Suppressor macrophage treated with lipopolysaccharide for 4 hours (primary cell): Measurements from ENCODE around the gene EIF2B2.
A peak's percentile ranks its signal among the peaks of the same experiment; 100 is the strongest.

Source experiments
- DNase-seq: peaks from one replicate; pipeline ENCODE4 v3.0.0-alpha.2; 2020

Gene EIF2B2

DNA sequence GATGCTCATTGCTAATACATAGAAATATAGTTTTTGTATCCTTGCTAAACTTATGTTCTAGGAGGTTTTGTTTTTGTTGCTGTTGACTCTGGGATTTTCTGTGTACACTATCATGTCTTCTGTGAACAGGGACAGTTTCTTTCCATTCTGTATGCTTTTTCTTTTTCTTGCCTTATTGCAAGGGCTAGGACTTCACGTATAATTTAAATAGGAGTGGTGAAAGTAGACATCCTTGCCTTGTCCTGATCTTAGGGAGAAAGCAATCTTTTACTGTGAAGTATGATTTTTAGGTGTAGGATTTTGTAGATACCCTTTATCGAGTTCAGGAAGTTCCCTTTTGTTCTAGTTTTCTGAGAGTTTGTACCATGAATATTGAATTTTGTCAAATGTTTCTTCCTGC is 1.5 kb upstream of the EIF2B2 start:
- no peak for DNase-seq

DNA sequence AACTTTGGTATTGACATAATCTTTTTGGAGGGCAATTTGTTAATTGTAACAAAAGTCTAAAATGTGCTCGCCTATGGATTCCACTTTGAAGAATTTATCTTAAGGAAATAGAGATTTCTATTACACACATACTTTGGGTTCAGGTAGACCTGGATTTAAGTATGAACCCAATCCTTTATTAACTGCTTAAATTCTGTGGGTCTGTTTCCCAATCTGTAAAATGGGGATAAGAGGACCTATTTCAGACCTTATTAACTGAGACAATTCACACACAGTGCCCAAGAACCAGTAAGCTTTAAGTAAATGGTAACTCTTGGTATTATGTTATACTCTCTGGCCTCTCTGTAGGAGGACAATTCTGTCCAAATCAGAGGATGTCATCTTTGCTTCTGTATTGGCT is 822 bp upstream of the EIF2B2 start:
- DNase-seq, result no peak

DNA sequence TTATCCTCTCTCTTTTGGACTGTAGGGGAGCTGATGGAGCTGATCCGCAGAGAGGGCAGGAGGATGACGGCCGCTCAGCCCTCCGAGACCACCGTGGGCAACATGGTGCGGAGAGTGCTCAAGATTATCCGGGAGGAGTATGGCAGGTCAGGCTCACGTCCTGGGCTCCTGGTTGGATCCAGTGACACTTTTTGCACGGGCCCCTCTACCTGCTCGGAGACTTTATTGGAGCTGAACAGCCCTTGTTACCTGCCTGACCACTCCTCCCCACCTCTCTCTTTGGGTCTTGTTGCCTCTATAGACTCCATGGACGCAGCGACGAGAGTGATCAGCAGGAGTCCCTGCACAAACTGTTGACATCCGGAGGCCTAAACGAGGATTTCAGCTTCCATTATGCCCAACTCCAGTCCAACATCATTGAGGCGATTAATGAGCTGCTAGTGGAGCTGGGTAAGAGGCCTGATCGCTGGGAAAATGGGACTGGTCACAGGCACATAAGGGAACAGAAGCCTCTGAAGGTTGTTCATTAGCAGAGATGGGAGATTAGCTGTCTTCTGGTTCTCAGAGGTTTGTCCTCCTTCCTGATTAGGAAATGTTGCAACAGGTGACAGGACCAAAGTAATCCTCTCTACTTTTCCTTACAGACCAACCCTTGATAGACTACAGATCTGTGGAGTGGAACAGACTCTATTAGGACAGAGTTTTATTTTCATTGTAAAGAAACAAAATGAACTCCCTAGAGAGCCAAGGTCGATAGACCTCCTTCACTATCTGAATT is 718 bp downstream of the EIF2B2 start:
- DNase-seq, result no peak

DNA sequence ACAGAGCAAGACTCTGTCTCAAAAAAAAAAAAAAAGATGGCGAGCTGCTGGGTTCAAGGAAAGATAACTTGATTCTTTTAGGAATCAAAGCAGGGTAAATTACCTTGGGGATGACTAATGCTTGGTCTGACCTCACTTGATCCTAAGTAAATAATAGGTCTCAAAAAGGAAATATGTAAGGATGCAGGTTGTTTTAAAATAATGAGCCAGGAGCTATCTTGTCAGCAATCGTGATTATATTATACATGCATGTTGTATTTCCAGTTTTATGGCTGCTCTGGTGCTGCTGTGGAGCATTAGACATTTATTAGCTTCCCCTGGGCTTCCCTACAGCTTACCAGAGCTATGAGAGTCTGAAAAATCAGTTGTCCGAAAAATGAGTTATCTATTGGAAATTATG is 2.6 kb downstream of the EIF2B2 start:
- no peak for DNase-seq

DNA sequence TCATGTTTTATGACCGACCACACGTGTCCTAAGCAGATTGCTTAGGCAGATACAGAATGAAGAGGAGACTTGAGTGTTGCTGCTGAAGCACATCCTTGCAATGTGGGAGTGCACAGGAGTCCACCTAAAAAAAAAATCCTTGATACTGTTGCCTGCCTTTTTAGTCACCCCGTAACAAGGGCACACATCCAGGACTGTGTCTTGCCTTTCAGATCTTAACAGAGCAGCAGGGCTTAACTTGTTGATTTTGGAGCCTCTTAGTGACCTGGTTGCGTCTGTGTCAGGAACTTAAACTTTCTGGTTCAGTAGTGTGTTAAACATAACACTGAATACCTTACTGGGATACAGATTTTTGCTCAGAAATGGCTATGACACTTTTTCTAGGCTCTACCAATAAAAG is 6.5 kb downstream of the EIF2B2 start:
- no peak for DNase-seq

DNA sequence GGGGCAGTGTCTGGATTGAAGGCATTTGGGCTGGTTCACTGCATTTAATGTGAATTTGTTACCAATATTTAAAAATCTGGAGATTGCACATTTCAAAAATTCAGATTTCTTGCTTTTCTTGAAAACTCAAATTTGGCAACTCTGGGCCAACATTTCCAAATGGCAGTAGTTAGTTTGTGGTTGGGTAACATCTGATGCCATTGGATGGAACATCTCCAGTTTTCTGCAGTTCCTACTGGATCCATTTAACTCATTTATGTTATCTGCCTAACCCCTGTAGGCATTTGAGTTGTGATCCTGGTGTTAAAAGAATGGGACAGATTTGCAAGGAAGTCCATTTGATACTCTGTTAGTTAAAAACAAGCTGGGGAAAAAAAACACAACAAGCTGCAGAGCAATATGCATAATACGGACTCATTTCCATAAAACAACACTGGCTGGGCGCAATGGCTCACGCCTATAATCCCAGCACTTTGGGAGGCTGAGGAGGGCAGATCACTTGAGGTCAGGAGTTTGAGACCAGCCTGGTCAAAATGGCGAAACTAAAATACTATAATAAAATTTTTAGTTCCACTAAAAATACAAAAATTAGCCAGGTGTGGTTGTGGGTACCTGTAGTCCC is 7.9 kb downstream of the EIF2B2 start:
- no peak for DNase-seq

DNA sequence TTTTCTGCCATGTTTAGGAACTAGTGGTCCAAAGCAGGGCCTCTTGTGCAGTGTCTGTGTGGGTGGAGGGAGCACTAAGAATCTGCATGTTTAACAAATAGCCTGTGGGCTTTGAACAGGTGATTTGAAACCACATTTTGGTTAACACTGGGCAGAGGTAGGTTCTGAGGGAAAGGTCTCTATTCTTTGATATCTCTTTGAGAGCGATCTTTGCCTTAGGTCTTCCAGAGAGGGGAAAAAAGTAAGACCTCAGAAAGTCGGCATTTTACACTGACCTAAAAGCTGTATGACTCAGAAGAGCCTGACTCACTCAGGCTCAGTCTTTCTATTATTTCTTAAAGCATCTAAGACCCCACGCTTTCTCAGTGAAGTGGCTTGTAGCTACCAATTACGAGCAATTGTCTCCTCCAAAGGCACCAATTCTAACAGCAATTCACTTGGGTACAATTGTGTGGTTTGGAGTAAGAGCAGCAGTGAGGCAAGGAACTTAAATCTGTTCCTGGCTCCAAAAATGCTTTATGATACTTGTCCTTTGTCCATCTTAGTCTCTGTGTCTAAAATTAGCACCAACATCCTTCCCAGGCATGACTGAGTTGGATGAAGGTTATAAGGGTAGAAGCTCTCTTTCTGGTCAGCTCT is 8.8 kb downstream of the EIF2B2 start:
- DNase-seq, result no peak

DNA sequence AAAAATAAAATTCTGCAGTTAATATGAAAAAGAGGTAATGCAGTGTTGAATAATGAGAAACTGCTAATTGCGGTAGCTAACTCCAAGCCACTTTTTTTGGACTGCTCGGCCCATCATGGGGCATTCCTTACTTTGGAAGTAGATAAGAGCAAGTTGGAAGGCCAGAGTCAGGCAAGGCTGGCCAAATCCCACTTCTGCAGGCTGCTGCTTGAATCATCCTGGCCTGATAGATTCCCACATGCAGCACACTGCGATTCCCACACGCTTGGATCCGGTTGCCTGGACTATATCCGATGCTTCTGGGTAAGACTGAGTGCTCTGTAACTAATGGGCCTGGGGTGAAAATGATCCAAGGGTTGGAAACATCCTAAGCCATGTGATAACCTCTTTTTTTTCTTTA is 10.6 kb downstream of the EIF2B2 start:
- DNase-seq, result no peak

DNA sequence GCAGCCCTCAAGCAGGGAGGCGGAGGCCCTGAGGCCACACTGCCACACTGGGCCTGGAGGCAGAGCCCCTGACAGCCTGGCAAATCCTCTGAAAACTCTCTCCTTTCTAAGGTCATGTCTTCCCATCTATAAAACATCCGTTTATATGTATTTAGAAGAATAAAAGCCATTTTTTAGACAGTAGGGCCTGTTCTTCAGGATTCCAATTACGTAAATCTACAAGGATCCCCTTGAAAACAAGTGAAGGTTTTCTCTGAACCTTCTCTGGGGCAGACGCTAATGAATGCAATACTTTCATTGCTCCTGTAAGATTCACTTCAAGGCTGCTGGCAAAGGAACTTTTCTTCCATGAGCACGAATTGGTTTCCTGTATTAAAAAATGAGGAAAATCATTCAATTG is 12.8 kb downstream of the EIF2B2 start:
- no peak for DNase-seq

DNA sequence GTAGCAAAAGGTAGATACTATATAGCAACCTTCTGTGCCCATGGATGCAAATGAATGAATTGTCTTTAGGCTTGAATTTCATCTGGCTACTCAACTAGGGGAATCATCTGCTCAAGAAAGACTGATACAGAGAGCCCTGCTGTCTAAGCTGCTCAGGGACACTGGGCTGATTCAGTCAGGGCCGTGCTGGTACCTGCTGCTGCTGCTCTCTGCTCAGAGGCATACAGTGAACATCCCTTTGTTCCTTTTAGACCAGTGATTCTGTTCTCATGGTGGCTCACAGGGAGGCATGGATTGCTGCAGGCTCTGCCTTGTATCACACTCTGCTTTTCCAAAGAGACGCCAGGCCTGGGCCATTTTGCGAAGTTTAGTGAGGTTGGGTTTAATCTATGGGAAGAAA is 14.1 kb downstream of the EIF2B2 start:
- no peak for DNase-seq

DNA sequence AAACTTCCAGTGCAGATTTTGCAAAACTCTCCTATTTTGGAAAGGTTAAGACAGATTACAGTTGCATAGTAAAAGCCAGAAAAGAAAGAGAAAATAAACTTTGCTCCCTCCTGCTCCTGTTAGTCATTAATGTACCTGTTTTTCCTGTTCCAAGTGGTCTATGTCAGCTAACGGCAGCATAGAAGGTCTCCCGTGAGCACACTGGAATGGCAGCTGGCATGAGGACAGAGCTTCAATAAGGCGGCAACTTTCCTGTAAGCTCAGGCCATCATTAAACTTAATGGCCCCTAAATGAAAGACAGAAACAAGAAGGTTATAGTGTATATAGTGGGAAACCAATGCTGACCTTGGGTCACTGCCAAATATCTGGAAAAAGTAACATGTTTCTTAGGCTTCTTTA is 16.0 kb downstream of the EIF2B2 start:
- no peak for DNase-seq

DNA sequence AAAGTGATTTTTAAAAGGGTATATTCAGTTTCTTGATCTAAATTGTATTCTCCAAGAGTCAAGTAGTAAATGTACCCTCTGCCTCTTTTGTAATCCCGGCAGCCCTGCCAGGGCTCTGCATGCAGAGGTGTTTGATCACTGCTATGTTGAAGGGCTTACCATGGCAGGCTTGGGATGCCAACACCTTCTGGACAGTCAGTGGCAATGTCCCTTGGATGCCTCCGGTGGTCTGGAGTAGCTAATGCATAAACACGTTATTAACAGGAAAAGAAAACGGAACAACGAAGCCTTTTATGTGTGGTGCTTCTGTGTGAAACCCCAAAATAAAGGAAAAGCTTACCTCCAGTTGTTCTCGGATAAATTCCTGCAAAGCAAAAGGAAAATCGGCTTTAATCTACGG is 19.9 kb downstream of the EIF2B2 start:
- DNase-seq, result no peak

DNA sequence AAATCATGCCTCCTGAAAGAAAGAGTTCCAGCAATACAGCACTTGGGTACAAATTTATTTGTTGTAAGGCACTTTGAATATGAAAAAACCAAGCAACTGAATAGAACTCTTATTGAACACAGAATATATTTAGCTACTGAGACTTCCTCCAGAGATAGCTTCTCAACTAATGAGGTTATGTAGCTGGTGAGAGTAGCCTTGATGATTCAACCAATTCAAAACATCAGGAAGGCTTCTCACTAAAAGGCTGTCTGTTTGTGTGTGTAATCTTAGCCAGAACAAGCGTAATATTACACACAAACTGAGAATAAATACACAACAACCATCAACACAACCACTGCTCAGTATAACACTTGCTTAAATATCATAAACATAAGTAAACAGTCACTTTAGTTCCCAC is 20.4 kb downstream of the EIF2B2 start:
- no peak for DNase-seq

DNA sequence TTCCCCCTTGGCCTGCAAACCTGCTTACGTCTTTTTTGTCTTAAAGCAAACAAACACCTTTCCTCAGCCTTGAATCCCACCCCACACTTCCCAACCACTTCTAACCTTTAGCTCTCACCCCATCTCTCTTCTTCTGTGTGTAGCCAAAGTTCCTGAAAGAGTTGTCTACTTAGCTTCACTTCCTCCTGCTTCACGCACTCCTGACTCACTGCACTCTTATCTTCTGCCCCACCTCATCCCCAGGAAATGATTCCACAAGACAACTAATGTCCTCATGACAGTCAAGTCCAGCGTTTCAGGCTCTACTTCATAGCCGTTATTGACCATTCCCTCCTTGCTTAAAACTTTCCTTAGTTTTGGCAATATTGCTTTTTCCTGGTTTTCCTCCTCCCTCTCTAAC is 22.4 kb downstream of the EIF2B2 start:
- peak; percentile 70 for DNase-seq

DNA sequence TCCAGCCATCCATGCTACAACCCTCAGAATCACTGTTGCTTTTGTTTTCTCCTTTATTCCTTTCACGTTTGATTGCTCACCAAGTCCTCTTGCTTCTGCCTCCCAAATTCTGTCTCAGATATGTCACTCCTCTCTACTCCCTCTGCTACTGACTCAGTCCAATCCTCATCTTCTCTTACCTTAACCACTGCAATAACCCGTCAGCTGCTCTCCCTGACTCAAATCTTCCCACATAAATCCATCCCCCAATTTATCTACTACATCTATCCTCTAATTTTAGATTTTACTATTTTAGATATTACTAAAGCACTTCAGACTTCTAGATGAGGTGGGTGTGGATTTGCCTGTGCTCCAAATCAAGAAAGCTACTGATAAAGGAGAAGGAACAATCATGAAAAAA is 23.2 kb downstream of the EIF2B2 start:
- DNase-seq, result no peak

DNA sequence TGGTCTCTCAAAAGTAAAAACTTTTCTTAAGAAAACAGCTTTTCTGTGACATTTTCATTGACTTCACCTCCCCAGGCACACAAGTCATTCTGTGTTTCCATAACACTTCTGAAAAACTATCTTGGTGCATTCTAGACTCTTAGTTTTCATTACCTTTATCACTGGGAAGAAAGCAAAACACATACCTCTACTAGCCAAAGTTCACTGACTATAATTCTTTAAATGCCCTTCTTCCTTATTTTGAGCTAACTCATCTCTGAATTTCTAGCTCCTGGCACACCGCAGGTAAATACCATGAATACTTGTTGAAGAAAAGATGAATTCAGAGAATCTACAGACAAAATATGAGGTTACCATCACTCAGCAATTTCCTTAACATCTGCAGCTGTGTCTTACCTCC is 27.4 kb downstream of the EIF2B2 start:
- DNase-seq, result no peak

DNA sequence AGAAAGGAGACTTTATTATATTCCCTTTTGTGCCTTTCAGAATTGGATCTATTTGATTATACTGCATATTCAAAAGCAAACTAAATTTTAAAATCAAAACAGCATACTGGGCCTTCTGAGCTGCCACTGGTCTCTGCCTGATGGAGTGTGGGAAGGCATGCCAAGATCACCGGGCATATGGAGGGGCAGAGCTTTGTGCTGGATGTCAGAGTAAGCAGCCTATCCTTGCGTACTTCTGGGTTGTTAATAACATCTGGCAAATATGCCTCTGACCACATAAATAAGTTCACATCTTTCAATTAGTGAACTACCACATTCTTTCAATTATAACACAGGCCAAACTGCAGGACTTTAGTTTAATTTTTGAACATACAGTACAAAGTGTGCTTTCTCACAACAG is 30.2 kb downstream of the EIF2B2 start:
- DNase-seq, result no peak

DNA sequence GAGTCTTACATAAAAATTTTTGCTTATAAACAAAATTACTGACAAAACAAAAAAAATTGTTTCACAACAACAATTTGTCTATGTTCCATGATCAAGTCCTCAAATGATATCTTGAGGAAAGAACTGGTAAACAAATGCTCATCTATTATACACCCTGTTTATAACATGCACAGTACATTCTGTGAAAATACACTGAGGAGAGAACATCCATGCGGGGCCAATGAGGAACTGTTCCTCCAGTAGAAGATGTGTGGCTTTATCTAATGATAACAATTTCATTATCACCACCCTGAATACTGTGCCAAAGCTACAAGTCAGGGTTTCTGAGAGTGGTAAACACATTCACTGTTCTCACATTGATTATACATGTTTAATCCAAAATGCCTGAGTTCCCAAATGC is 37.8 kb downstream of the EIF2B2 start:
- DNase-seq, result no peak

DNA sequence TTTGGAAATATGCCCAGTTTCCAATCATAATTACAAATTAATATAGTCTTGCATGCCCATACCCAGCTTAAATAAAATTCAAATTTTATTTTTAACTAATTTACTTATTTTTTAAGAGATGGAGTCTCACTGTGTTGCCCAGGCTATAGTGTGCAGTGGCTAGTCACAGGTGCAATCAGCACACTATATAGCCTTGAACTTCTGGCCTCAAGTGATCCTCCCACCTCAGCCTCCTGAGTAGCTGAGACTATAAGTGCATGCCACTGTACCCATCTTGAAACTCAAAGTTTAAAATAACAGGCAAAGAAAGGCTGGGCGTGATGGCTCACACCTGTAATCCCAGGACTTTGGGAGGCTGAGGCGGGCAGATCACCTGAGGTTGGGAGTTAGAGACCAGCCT is 38.2 kb downstream of the EIF2B2 start:
- DNase-seq, result no peak

DNA sequence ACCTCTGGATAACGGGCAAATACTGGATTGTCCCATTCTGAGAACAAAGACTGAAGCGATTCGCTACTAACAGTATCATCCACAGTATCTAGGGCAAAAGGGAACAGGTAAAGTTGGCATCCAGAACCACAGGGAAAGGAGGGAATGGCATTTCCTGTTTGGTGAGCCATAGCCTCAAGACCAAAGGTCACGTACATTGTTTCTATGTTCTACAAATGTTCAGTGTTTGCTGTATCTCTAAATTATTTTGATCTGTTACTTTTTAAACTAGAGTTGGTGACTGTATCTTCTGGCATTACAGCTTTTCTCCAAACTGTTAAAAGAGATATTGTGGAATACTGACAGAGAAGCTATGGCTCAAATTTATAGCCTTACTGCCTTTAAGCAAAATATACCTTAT is 38.9 kb downstream of the EIF2B2 start:
- no peak for DNase-seq

DNA sequence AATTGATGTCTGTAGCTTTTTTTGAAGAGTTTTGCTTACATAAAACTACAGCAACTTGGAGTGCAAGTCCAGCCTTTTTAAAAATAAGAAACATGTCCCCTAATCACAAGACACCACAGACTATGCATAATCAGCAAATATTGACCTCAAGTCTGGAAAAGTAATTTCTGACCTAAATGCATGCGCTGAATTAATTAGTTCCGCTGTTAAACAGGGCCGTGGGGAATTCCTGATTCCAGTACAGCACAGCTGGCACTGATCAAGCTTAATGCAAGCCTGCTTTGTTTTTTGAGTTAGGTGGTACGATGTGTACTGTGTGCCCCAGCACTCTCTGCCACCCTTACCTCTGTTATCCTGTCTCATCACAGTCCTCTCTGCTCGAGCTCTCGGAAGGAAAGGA is 39.3 kb downstream of the EIF2B2 start:
- no peak for DNase-seq

DNA sequence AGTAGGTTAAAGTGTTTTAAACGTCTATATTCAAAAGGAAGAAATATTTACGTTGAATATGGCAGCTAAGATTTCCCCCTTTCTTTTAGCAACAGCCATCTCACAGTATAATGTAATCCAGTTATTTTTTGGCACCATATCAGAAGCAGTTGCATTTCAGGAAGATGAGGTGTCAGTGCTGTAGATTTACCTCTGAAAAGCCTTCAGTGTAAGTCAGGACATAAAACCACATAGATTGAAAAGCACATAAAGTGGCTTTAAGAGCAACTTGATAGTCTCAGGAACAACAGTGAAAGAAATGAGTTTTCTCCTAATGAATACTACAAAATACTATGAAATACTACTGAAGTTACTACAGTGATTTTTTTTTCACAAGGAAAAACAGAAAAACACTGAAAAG is 41.6 kb downstream of the EIF2B2 start:
- DNase-seq, result no peak

DNA sequence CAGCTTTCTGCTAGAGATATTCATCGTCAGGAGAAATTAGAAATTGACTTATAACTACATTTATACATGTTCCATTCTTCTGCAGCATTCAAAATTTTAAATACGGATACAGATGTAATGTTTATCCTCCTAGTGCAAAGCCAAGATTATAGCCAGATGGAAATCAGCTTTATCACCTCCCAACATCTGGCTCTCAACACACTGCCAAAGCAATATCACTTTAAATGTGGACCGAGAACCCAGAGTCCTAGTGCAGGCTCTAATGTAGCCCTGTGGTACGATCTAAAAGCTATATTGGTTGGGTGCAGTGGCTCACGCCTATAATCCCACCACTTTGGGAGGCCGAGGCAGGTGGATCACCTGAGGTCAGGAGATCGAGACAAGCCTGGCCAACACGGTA is 42.0 kb downstream of the EIF2B2 start:
- DNase-seq, result no peak

DNA sequence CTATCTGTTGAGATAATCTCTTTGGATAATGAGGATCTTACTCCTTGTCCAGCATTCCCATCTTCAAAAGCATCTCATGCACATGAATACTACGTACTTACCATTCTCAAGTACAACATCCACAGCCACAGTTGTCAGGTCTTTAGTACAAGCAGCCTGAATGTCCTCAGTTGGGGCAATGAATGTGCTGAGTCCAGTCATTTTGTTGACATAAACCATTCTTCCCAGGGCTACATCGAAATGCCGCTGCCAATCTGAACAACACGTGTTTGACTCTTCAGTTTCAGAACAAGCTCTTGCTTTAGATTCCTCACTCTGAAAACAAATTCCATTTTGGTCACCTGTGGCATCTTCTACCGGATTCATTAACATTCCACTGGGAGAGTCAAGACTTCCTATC is 43.6 kb downstream of the EIF2B2 start:
- no peak for DNase-seq

DNA sequence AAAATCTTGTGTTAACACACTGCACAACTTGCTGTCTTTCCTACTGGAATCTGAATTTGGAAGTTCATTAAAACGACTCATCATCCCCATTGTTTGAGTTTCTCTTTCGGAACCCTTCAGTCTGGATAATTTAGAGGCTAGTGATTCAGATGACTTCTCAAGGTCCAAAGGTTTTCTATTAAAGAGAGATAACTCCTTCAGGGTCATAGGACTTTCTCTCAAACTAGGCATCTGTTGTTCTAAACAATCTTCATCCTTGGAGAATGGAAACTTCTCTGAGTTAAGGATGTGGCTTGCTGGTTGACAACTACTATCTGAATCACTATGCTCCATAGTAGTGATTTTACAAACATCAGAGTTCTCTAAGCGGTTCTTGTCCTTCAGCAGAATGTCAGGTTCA is 44.2 kb downstream of the EIF2B2 start:
- DNase-seq, result no peak
